Small intestine (tissue), 7 donors: Measurements from ENCODE around the gene HECTD1. TPM values are rescaled to one million over a fixed set of nuclear protein-coding genes. Genes with fewer than 3 reads are reported as not detected.
"Not testable (repeated sequence)": the region's sequence is repeated elsewhere in the genome, so short reads cannot be mapped to it uniquely, and the experiment has no call there.

Source experiments
- DNase-seq, 2 donors: peaks; one replicate each; pipeline versions ENCODE4 v3.0.0 to v3.0.0-alpha.2; 2013
- FAIRE-seq: peaks from 2 replicates; lab custom pipeline; 2012; peaks lifted over from hg19 to GRCh38; lab: Jason Lieb, UNC
- H3K27ac ChIP-seq, 3 donors: one replicate each; pipeline ENCODE4 v1.5.1; 2013; ENCODE audit warnings: low read length in 2 of 3, mild to moderate bottlenecking in 2 of 3, control low read depth in 1 of 3, inconsistent platforms in 1 of 3, low read depth in 1 of 3, moderate library complexity in 1 of 3
- H3K27me3 ChIP-seq, 3 donors: one replicate each; pipeline ENCODE4 v1.6.1; 2013; ENCODE audit warnings: low read length in 3 of 3, inconsistent platforms in 1 of 3; ENCODE audit not compliant: control insufficient read depth in 3 of 3, insufficient read depth in 3 of 3
- H3K36me3 ChIP-seq, 3 donors: one replicate each; pipeline ENCODE4 v1.6.1; 2013; ENCODE audit warnings: low read length in 3 of 3, inconsistent platforms in 1 of 3, low read depth in 1 of 3, mild to moderate bottlenecking in 1 of 3, moderate library complexity in 1 of 3; ENCODE audit not compliant: control insufficient read depth in 3 of 3, insufficient read depth in 2 of 3
- H3K4me1 ChIP-seq, 3 donors: one replicate each; pipeline ENCODE4 v1.6.1; 2013; ENCODE audit warnings: low read length in 2 of 3, inconsistent platforms in 1 of 3, low read depth in 1 of 3, mild to moderate bottlenecking in 1 of 3, moderate library complexity in 1 of 3; ENCODE audit not compliant: control insufficient read depth in 3 of 3, insufficient read depth in 2 of 3
- H3K4me3 ChIP-seq, 3 donors: one replicate each; pipeline ENCODE4 v1.5.1; 2013; ENCODE audit warnings: low read length in 3 of 3, control low read depth in 1 of 3, inconsistent platforms in 1 of 3, low read depth in 1 of 3, mild to moderate bottlenecking in 1 of 3, moderate library complexity in 1 of 3
- H3K9me3 ChIP-seq, 2 donors: one replicate each; pipeline ENCODE4 v1.6.1; 2013; ENCODE audit warnings: low read depth in 1 of 2, low read length in 1 of 2; ENCODE audit not compliant: control insufficient read depth in 2 of 2, insufficient read depth in 1 of 2
- WGBS, 3 donors: extraction: QIAGEN DNeasy Blood & Tissue Kit; methylation state at CpG; one replicate each; pipeline ENCODE4 v1.1.7; 2013; 5-methylcytosine and 5-hydroxymethylcytosine counted together
- polyA plus RNA-seq, 4 donors: library from polyadenylated mRNA; stranded (reverse) in 3 of 4; unstranded in 1 of 4; fragments of 200-250 nt in 3 of 4; fragments of 120-200 nt in 1 of 4; gene quantifications; one replicate each; pipeline versions ENCODE4 v1.2.1 to v1.2.3, GENCODE V29; 2013
- donor health status: healthy with polysubstance abuse.
- donor health status: control.
- donor health status: control.
- donor health status: Bipolar disorder and iron deficiency.
- donor health status: healthy.

The HECTD1 gene
- polyA plus RNA-seq, 4 donors = 40.9 to 84.4 (median 55.0) TPM

DNA sequence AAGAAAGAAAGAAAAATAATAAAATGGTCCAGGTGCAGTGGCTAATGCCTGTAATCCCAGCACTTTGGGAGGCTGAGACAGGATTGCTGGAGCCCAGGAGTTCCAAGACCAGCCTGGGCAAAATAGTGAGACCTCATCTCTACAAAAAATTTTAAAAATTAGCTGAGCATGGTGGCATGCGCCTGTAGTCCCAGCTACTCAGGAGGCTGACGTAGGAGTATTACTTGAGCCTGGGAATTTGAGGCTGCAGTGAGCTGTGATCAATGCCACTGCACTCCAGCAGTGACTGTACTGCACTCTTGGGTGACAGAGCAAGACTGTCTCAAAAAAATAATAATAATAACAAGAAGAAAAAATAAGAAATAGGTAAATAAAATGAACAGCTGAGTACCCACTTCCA lies 23.7 kb upstream of the HECTD1 start:
- WGBS, 3 donors = 88 to 100% (median 91%) methylated on average over 2 of the region's 2 CpGs
- H3K4me1 ChIP-seq = peaks cover 0 to 19% (median 0%) of the 10 kb centered on the region in 3 donors
- H3K36me3 ChIP-seq, DNase-seq, H3K27me3 ChIP-seq, H3K9me3 ChIP-seq, H3K27ac ChIP-seq, H3K4me3 ChIP-seq, FAIRE-seq: not testable (repeated sequence)

DNA sequence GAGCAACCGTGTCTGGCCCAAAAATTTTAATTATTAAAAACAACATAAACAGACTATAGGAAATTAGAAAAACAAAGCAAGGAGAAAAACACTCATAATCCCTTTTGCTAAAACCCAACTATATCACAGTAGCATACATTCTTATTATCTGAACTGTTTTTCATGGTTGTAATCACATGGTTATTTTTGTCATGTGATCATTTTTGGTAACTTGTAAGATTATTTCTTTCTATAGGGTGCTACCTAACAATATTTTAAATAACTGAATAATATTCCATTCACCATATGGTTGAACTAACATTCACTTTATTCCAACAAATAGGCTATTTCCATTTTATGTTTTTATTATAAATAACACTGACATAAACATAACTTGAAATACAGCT lies 23.0 kb upstream of the HECTD1 start:
- WGBS, 3 donors = 66 to 85% (median 77%) methylated on average over 1 of the region's 1 CpG
- Histone ChIP-seq H3K9me3 (no peaks in the 10 kb centered on the region), H3K36me3 (no peaks in the 10 kb centered on the region), H3K27me3 (no peaks in the 10 kb centered on the region), H3K4me3 (no peak overlapping the region), H3K4me1 (peaks cover 0 to 19% (median 0%) of the 10 kb centered on the region in 3 donors), H3K27ac (no peak overlapping the region)
- FAIRE-seq = peak; percentile 55
- DNase-seq = no peak

DNA sequence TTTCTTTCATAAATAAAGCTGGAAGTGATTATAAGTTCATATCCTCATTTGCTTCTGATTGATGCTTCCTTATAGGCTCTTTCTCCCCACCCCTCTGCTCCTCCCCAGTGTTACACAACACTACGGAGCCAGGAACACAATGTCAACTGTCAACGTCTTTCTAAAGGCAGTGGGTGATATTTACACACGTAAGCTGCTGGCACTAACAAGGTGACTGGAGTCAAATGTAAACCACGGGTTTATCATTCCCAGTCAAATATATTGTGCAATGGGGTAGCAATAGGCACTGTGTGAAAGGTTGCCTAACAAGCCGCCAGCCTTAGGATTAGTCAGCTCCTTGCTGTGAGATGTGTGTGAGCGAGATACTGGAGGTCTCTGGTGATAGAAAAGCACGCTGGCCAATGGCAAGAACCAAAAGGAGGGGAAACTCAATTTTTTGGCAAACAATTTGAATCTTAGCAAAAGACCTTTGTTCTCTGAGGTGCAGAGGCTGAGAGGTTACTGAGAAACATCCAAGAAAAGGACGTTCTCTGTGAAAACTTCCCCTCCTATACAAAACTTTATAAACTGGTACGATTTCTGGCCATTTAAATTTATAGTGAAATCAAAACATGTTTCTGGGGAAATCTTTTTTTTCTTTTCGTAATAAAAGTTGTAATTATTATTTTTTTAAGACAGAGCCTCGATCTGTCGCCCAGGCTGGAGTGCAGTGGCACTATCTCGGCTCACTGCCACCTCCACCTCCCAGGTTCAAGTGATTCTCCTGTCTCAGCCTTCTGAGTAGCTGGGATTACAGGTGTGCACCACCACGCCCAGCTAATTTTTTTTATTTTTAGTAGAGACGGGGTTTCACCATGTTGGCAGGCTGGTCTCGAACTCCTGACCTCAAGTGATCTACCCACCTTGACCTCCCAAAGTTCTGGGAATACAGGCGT lies 22.3 kb upstream of the HECTD1 start:
- Histone ChIP-seq H3K27ac (peak overlapping the region; percentile 35 to 79 (median 55)), H3K9me3 (no peaks in the 10 kb centered on the region), H3K4me3 (no peak overlapping the region), H3K36me3 (no peaks in the 10 kb centered on the region), H3K27me3 (no peaks in the 10 kb centered on the region), H3K4me1 (peaks cover 0 to 19% (median 0%) of the 10 kb centered on the region in 3 donors)
- FAIRE-seq (no peak), DNase-seq (peak; percentile 94 to 99)
- WGBS, 3 donors = 29 to 53% (median 39%) methylated on average over 17 of the region's 17 CpGs

GRCh38 chr14:31229009-31229408 lies 21.4 kb upstream of the HECTD1 start:
- Histone ChIP-seq H3K4me1 (peaks cover 0 to 19% (median 0%) of the 10 kb centered on the region in 3 donors), H3K27me3 (no peaks in the 10 kb centered on the region), H3K27ac (peak overlapping the region; percentile 78 to 85 (median 84)), H3K36me3 (no peaks in the 10 kb centered on the region), H3K4me3 (no peak overlapping the region), H3K9me3 (no peaks in the 10 kb centered on the region)
- no peak for FAIRE-seq
- DNase-seq = no peak

GRCh38 chr14:31228533-31228932 lies 20.9 kb upstream of the HECTD1 start:
- FAIRE-seq = no peak
- peaks cover 0 to 19% (median 0%) of the 10 kb centered on the region in 3 donors for H3K4me1 ChIP-seq
- peak overlapping the region in 1 of 3 donors; percentile 78 for H3K27ac ChIP-seq
- H3K27me3 ChIP-seq = no peaks in the 10 kb centered on the region
- H3K36me3 ChIP-seq = no peaks in the 10 kb centered on the region
- H3K9me3 ChIP-seq = no peaks in the 10 kb centered on the region
- peak; percentile 63 to 87 for DNase-seq
- no peak overlapping the region for H3K4me3 ChIP-seq

- Histone ChIP-seq H3K27ac (no peak overlapping the region), H3K27me3 (no peaks in the 10 kb centered on the region), H3K4me1 (peaks cover 0 to 6% (median 0%) of the 10 kb centered on the region in 3 donors), H3K9me3 (no peaks in the 10 kb centered on the region), H3K4me3 (no peak overlapping the region), H3K36me3 (no peaks in the 10 kb centered on the region)
- FAIRE-seq (no peak), DNase-seq (no peak)
- 82 to 94% (median 89%) methylated on average over 1 of the region's 1 CpG for WGBS, 3 donors
These were observed 17.2 kb upstream of the HECTD1 start for GRCh38 chr14:31224808-31225207.

- H3K4me3 ChIP-seq = no peak overlapping the region
- peaks cover 0 to 6% (median 0%) of the 10 kb centered on the region in 3 donors for H3K4me1 ChIP-seq
- DNase-seq = no peak
- H3K27ac ChIP-seq = no peak overlapping the region
- H3K9me3 ChIP-seq = no peaks in the 10 kb centered on the region
- H3K36me3 ChIP-seq = no peaks in the 10 kb centered on the region
- WGBS, 3 donors = 70 to 96% (median 88%) methylated on average over 3 of the region's 3 CpGs
- no peak for FAIRE-seq
- no peaks in the 10 kb centered on the region for H3K27me3 ChIP-seq
These were observed 15.7 kb upstream of the HECTD1 start for GRCh38 chr14:31223331-31223730.

DNA sequence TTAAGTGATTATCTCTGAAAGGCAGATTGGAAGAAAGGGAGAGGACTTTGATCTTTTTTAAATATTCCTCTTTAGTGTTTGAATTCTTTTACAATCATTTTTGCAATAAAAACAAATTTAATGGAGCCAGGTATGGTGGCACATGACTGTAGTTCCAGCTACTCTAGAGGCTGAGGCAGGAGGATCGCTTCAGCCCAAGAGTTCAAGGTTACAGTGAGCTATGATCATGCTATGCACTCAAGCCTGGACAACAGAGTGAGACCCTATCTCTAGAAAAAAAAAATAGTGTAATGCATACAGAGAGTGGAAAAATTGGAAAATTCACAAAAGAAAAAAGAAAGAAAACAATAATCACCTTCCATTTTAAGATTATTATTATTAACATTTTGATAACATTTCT lies 15.2 kb upstream of the HECTD1 start:
- Histone ChIP-seq H3K4me1 (peaks cover 0 to 2% (median 0%) of the 10 kb centered on the region in 3 donors), H3K9me3 (no peaks in the 10 kb centered on the region), H3K27me3 (no peaks in the 10 kb centered on the region), H3K4me3 (no peak overlapping the region), H3K27ac (no peak overlapping the region), H3K36me3 (no peaks in the 10 kb centered on the region)
- no peak for DNase-seq
- no peak for FAIRE-seq
- 68 to 88% (median 84%) methylated on average over 1 of the region's 1 CpG for WGBS, 3 donors
